Upper lobe of left lung (tissue), 4 donors: ENCODE measurements around the gene TLK1.

Experiments
- CTCF ChIP-seq, 6 experiments: fragments of 450-650 bp in 4 of 6; fragments of 200-600 bp in 2 of 6; sonication (generic) in 2 of 6; IDR thresholded peaks; one replicate each; pipeline ENCODE4 v1.5.1; 2016 to 2019; ENCODE audit warnings: antibody characterized with exemption in 6 of 6
- EP300 ChIP-seq, 4 donors: sonication (generic); formaldehyde crosslinking; IDR thresholded peaks; one replicate each; pipeline ENCODE4 v1.5.1; 2017; ENCODE audit warnings: antibody characterized with exemption in 4 of 4, control low read depth in 2 of 4
- POLR2A ChIP-seq, 4 donors: fragments of 450-650 bp; IDR thresholded peaks; one replicate each; pipeline ENCODE4 v1.5.1; 2016 to 2017; ENCODE audit warnings: antibody characterized with exemption in 4 of 4, mild to moderate bottlenecking in 2 of 4

- TF ChIP-seq POLR2A (IDR thresholded peaks at IDR 0.05) (no peak), CTCF (IDR thresholded peaks at IDR 0.05) (no peak), EP300 (IDR thresholded peaks at IDR 0.05) (no peak)
These were observed 193.1 kb downstream of the TLK1 start for GRCh38 chr2:170967553-170967952.
